Measurements from ENCODE around the gene RPH3AL.
"Not testable (repeated sequence)": the region's sequence is repeated elsewhere in the genome, so short reads cannot be mapped to it uniquely, and the experiment has no call there.

DNA sequence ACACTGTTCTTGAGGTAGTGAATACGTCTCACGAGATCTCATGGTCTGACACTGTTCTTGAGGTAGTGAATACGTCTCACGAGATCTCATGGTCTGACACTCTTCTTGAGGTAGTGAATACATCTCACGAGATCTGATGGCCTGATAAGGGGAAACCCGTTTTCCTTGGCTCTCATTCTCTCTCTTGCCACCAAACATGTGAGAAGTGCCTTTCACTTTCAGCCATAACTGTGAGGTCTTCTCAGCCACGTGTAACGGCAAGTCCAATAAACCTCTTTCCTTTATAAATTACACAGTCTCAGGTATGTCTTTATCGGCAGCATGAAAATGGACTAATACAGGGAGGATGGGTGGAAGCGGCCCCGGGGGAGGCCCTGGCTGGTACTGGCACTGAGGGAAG, 184.0 kb downstream of the RPH3AL start:
- TF ChIP-seq, protein P1, sequence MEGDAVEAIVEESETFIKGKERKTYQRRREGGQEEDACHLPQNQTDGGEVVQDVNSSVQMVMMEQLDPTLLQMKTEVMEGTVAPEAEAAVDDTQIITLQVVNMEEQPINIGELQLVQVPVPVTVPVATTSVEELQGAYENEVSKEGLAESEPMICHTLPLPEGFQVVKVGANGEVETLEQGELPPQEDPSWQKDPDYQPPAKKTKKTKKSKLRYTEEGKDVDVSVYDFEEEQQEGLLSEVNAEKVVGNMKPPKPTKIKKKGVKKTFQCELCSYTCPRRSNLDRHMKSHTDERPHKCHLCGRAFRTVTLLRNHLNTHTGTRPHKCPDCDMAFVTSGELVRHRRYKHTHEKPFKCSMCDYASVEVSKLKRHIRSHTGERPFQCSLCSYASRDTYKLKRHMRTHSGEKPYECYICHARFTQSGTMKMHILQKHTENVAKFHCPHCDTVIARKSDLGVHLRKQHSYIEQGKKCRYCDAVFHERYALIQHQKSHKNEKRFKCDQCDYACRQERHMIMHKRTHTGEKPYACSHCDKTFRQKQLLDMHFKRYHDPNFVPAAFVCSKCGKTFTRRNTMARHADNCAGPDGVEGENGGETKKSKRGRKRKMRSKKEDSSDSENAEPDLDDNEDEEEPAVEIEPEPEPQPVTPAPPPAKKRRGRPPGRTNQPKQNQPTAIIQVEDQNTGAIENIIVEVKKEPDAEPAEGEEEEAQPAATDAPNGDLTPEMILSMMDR (IDR thresholded peaks at IDR 0.05), result not testable (repeated sequence)
- TF ChIP-seq POLR2A (IDR thresholded peaks at IDR 0.05), result not testable (repeated sequence)

All from testis (tissue), 2 donors.